Caco-2 (cell line): Measurements from ENCODE around the gene LMAN2L. TPM values are rescaled to one million over a fixed set of nuclear protein-coding genes. Genes with fewer than 3 reads are reported as not detected.

ENCODE experiments used
- BruUV-seq: library from RNA; stranded (reverse); fragments of 400-500 nt; replicated peaks from 2 replicates; lab custom pipeline; 2021; lab: Mats Ljungman, UMichigan
- CTCF ChIA-PET: fragments of 300-600 bp; sonication (Branson Sonifier 250); formaldehyde crosslinking; loops from one replicate; lab custom pipeline; 2022; ENCODE audit warnings: antibody characterized with exemption; lab: Charles Lee
- POLR2A ChIA-PET: fragments of 300-600 bp; sonication (Branson Sonifier 250); formaldehyde crosslinking; loops from one replicate; lab custom pipeline; 2022; ENCODE audit warnings: antibody characterized with exemption; lab: Charles Lee
- DNase-seq, 2 experiments: peaks; one replicate each; pipeline versions ENCODE4 v3.0.0 to v3.0.0-alpha.2; 2020 to 2022
- H3K27me3 ChIP-seq: replicated peaks from 2 replicates; pipeline ENCODE4 v1.6.0; 2011; ENCODE audit warnings: low read length; ENCODE audit not compliant: control insufficient read depth, insufficient read depth
- H3K36me3 ChIP-seq: 2 replicates; pipeline ENCODE4 v1.5.1; 2011; ENCODE audit warnings: low read length; ENCODE audit not compliant: control insufficient read depth, insufficient read depth
- H3K4me1 ChIP-seq: fragments of 250-450 bp; sonication (Bioruptor Pico); 2 replicates; pipeline ENCODE4 v1.5.1; 2020; ENCODE audit warnings: mild to moderate bottlenecking
- H3K4me3 ChIP-seq: 2 replicates; pipeline ENCODE4 v1.5.1; 2011; ENCODE audit warnings: low read depth, mild to moderate bottlenecking, control low read depth, low read length
- H3K9me3 ChIP-seq: fragments of 250-450 bp; sonication (Bioruptor Pico); 2 replicates; pipeline ENCODE4 v1.5.1; 2020; ENCODE audit warnings: mild to moderate bottlenecking, moderate library complexity
- H3K27ac Mint-ChIP-seq: one replicate; pipeline ENCODE4 v1.8.0; 2022; ENCODE audit warnings: mixed read lengths; ENCODE audit not compliant: unreplicated experiment
- H3K27me3 Mint-ChIP-seq: one replicate; pipeline ENCODE4 v1.8.0; 2022; ENCODE audit warnings: mixed read lengths; ENCODE audit not compliant: insufficient read depth, unreplicated experiment
- H3K36me3 Mint-ChIP-seq: one replicate; pipeline ENCODE4 v1.8.0; 2022; ENCODE audit warnings: mild to moderate bottlenecking, mixed read lengths; ENCODE audit not compliant: insufficient read depth, unreplicated experiment
- H3K4me1 Mint-ChIP-seq: one replicate; pipeline ENCODE4 v1.8.0; 2022; ENCODE audit warnings: low read depth, mixed read lengths; ENCODE audit not compliant: unreplicated experiment
- H3K4me3 Mint-ChIP-seq: one replicate; pipeline ENCODE4 v1.8.0; 2022; ENCODE audit warnings: mild to moderate bottlenecking, moderate library complexity, mixed read lengths; ENCODE audit not compliant: unreplicated experiment
- H3K9me3 Mint-ChIP-seq: one replicate; pipeline ENCODE4 v1.8.0; 2022; ENCODE audit warnings: mixed read lengths; ENCODE audit not compliant: unreplicated experiment
- intact Hi-C: fragments of 100-400 bp; cut with micrococcal nuclease; formaldehyde crosslinking; loops from one replicate; pipeline ENCODE4 v1.10.0; 2022; ENCODE audit not compliant: unreplicated experiment
- total RNA-seq: library from RNA; stranded (reverse); gene quantifications from 2 replicates; pipeline ENCODE4 v1.2.3, GENCODE V29; 2022
- TF ChIP-seq, protein P1 (sequence below), 2 experiments: fragments of 200-600 bp in 1 of 2; IDR thresholded peaks; 1 replicate in 1 of 2; 2 replicates in 1 of 2; pipeline versions ENCODE4 v1.5.1 to v1.8.0; 2011 to 2022; ENCODE audit warnings: antibody characterized with exemption in 1 of 2, control low read depth in 1 of 2, inconsistent platforms in 1 of 2, low read depth in 1 of 2, low read length in 1 of 2, mild to moderate bottlenecking in 1 of 2, moderate library complexity in 1 of 2; ENCODE audit not compliant: insufficient read depth in 1 of 2, severe bottlenecking in 1 of 2, unreplicated experiment in 1 of 2

LMAN2L gene
- total RNA-seq, 1 experiment from 2014 or later, result 27.4 TPM

GRCh38 chr2:96764253-96764637 lies 24.4 kb upstream of the LMAN2L start:
- H3K4me3 Mint-ChIP-seq, result peak overlapping the region; percentile 76
- H3K27ac Mint-ChIP-seq, result peak overlapping the region; percentile 58
- BruUV-seq, result no TSS peak
- DNase-seq, result peak; percentile 60 to 79
- Histone ChIP-seq H3K4me1 (peaks cover 58% of the 10 kb centered on the region), H3K9me3 (no peaks in the 10 kb centered on the region), H3K36me3 (peaks cover 1% of the 10 kb centered on the region; the same call in 1 of the 2 replicates), H3K4me3 (peak overlapping the region; percentile 22), H3K27me3 (no peaks in the 10 kb centered on the region)
- H3K9me3 Mint-ChIP-seq, result no peaks in the 10 kb centered on the region
- ChIA-PET POLR2A (interaction anchor here (0.7 kb wide), 1 partner anchor 1390 kb away, joined by 8 read pairs; no protein-coding TSS in a partner anchor), CTCF (interaction anchor here (0.6 to 2.0 kb wide), 2 partner anchors 25 to 132 kb away, joined by 8 read pairs; no protein-coding TSS in a partner anchor)
- intact Hi-C loops, result loop anchor here (1.0 to 5.0 kb wide), 2 partner anchors 24 to 38 kb away; no protein-coding TSS in a partner anchor
- H3K4me1 Mint-ChIP-seq, result peaks cover 54% of the 10 kb centered on the region
- peaks cover 22% of the 10 kb centered on the region for H3K36me3 Mint-ChIP-seq
- TF ChIP-seq, protein P1, sequence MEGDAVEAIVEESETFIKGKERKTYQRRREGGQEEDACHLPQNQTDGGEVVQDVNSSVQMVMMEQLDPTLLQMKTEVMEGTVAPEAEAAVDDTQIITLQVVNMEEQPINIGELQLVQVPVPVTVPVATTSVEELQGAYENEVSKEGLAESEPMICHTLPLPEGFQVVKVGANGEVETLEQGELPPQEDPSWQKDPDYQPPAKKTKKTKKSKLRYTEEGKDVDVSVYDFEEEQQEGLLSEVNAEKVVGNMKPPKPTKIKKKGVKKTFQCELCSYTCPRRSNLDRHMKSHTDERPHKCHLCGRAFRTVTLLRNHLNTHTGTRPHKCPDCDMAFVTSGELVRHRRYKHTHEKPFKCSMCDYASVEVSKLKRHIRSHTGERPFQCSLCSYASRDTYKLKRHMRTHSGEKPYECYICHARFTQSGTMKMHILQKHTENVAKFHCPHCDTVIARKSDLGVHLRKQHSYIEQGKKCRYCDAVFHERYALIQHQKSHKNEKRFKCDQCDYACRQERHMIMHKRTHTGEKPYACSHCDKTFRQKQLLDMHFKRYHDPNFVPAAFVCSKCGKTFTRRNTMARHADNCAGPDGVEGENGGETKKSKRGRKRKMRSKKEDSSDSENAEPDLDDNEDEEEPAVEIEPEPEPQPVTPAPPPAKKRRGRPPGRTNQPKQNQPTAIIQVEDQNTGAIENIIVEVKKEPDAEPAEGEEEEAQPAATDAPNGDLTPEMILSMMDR (IDR thresholded peaks at IDR 0.05; ENCODE audit: insufficient read depth in 1 of 2, low read depth in 1 of 2, low read length in 1 of 2, severe bottlenecking in 1 of 2, unreplicated experiment in 1 of 2), result no peak
- H3K27me3 Mint-ChIP-seq, result no peaks in the 10 kb centered on the region

- TF ChIP-seq, protein P1 (IDR thresholded peaks at IDR 0.05; ENCODE audit: insufficient read depth in 1 of 2, low read depth in 1 of 2, low read length in 1 of 2, severe bottlenecking in 1 of 2, unreplicated experiment in 1 of 2), result peak; percentile 58 to 94
- POLR2A ChIA-PET, result interaction anchor here (0.6 kb wide), 1 partner anchor 54 kb away, joined by 3 read pairs; no protein-coding TSS in a partner anchor
- peaks cover 22% of the 10 kb centered on the region for H3K36me3 Mint-ChIP-seq
- Histone ChIP-seq H3K4me3 (peak overlapping the region; percentile 91), H3K9me3 (no peaks in the 10 kb centered on the region), H3K4me1 (peaks cover 58% of the 10 kb centered on the region), H3K36me3 (peaks cover 1% of the 10 kb centered on the region; the same call in 1 of the 2 replicates), H3K27me3 (no peaks in the 10 kb centered on the region)
- H3K27me3 Mint-ChIP-seq, result no peaks in the 10 kb centered on the region
- no TSS peak for BruUV-seq
- peaks cover 54% of the 10 kb centered on the region for H3K4me1 Mint-ChIP-seq
- H3K27ac Mint-ChIP-seq, result peak overlapping the region; percentile 58
- CTCF ChIA-PET, result interaction anchor here (0.6 to 2.0 kb wide), 10 partner anchors 14 to 159 kb away, joined by 3 to 8 read pairs (median 5); partner anchors contain the start of genes ANKRD39 and CNNM3
- DNase-seq, result peak; percentile 62 to 64
- peak overlapping the region; percentile 76 for H3K4me3 Mint-ChIP-seq
- H3K9me3 Mint-ChIP-seq, result no peaks in the 10 kb centered on the region
- intact Hi-C loops, result loop anchor here (1.0 to 5.0 kb wide), 3 partner anchors 9 to 39 kb away; no protein-coding TSS in a partner anchor
Measured at GRCh38 chr2:96763511-96764252, 23.8 kb upstream of the LMAN2L start.
